DMS153 treated with DMSO at 0.1 percent for 48 hours (cell line): ENCODE measurements around the gene SLC26A8.
"Not testable (repeated sequence)": the region's sequence is repeated elsewhere in the genome, so short reads cannot be mapped to it uniquely, and the experiment has no call there.

Source experiments
- DNase-seq: peaks from one replicate; lab custom pipeline; 2025; ENCODE audit not compliant: unreplicated experiment; lab: John Stamatoyannopoulos, UW

The SLC26A8 gene

GRCh38 chr6:35916893-35917292, 107.5 kb downstream of the SLC26A8 start:
- DNase-seq = not testable (repeated sequence)

GRCh38 chr6:35916056-35916455, 108.4 kb downstream of the SLC26A8 start:
- no peak for DNase-seq

GRCh38 chr6:35914536-35914935, 109.9 kb downstream of the SLC26A8 start:
- DNase-seq = no peak

GRCh38 chr6:35911871-35912653, 112.4 kb downstream of the SLC26A8 start:
- no peak for DNase-seq

- DNase-seq = not testable (repeated sequence)
Observed at GRCh38 chr6:35909571-35909970, 114.9 kb downstream of the SLC26A8 start.

GRCh38 chr6:35908753-35909401, 115.6 kb downstream of the SLC26A8 start:
- DNase-seq = not testable (repeated sequence)

- no peak for DNase-seq
Observed at GRCh38 chr6:35907750-35908149, 116.7 kb downstream of the SLC26A8 start.

GRCh38 chr6:35906499-35906846, 118.0 kb downstream of the SLC26A8 start:
- DNase-seq = no peak

GRCh38 chr6:35905841-35906498, 118.5 kb downstream of the SLC26A8 start:
- no peak for DNase-seq

GRCh38 chr6:35905141-35905785, 119.2 kb downstream of the SLC26A8 start:
- no peak for DNase-seq

GRCh38 chr6:35903679-35904078, 120.8 kb downstream of the SLC26A8 start:
- no peak for DNase-seq

- no peak for DNase-seq
Observed at GRCh38 chr6:35900448-35900847, 124.0 kb downstream of the SLC26A8 start.

- no peak for DNase-seq
Observed at GRCh38 chr6:35898003-35898402, 126.4 kb downstream of the SLC26A8 start.

GRCh38 chr6:35897486-35897885, 127.0 kb downstream of the SLC26A8 start:
- DNase-seq = no peak

- no peak for DNase-seq
Observed at GRCh38 chr6:35897036-35897435, 127.4 kb downstream of the SLC26A8 start.

GRCh38 chr6:35896228-35896627, 128.2 kb downstream of the SLC26A8 start:
- no peak for DNase-seq

- no peak for DNase-seq
Observed at GRCh38 chr6:35895560-35895959, 128.9 kb downstream of the SLC26A8 start.

GRCh38 chr6:35894776-35895175, 129.7 kb downstream of the SLC26A8 start:
- no peak for DNase-seq
